Left forelimb (tissue), 1 donor: ENCODE data around the gene SPRED1.
"Not testable (repeated sequence)": the region's sequence is repeated elsewhere in the genome, so short reads cannot be mapped to it uniquely, and the experiment has no call there.

Experiments
- DNase-seq: peaks from one replicate; pipeline ENCODE4 v3.0.0-alpha.2; 2018; ENCODE audit warnings: low spot score

SPRED1 gene

DNA sequence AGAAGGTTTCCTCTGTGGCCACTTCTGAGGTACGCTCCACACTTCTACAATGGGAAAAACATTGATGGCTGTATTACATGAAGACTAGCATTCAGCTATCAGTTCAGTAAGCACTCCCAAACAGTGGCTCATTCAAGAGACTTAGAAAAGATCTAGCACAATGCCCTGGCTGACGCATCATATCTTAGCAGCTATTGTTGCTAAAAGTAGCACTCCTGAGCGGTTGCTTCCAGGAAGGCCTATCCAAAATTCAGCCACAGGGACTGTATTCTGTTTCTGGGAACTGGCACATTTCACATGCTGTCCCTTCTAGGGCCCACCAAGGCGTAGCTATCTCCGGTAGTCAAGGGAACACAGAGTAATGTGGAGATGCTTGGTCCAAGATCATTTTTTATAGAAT lies 21.2 kb upstream of the SPRED1 start:
- no peak for DNase-seq

DNA sequence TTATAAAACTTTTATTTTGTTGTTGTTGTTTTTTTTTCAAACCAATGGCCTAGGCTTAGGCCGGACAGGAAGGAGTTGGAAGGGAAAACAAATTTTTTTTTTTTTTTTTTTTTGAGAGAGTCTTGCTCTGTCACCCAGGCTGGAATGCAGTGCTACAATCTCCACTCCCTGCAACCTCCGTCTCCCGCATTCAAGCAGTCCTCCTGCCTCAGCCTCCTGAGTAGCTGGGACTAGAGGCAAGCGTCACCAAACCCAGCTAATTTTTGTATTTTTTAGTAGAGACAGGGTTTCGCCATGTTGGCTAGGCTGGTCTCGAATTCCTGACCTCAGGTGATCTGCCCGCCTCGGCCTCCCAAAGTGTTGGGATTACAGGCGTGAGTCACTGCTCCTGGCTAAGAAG lies 15.6 kb upstream of the SPRED1 start:
- DNase-seq = not testable (repeated sequence)

GRCh38 chr15:38238311-38238710 lies 14.3 kb upstream of the SPRED1 start:
- DNase-seq = no peak

DNA sequence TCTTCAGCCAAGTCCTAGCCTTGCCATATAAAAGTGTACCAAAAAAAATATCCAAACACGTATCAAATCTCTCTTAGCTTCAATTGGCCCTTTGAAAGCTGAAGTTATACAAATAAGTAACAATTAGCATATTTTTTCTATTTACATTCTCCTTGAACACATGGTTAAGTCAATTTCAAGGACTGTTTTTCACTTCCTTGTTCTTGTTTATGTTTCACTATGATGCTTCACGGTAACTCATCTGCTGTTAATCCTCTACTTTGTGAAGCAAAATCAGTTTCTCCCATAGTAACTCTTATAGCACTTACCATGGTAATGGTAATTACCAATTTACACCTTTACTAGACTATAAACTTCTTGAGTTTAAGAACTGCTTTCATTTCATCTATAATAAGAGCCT lies 10.6 kb upstream of the SPRED1 start:
- no peak for DNase-seq

GRCh38 chr15:38243278-38244055 lies 9.2 kb upstream of the SPRED1 start:
- no peak for DNase-seq

DNA sequence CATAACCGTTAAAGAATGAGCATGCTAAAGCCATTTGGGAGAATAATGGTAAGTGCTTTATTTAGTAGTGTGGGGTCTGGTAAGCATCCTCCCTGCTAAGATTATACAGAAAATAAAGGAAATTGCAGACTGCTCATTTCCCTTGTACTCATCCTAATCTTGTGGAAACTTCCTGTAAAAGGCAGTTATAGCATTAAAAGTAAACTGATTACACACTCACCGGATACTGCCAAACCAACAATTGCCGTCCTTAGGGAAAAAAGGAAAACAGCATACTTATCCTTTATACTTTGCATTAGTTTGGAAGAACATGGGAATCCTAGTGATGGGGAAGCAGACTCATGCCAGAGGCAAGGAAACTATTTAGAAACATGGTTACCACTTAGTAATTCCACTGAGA lies 5.3 kb upstream of the SPRED1 start:
- no peak for DNase-seq

DNA sequence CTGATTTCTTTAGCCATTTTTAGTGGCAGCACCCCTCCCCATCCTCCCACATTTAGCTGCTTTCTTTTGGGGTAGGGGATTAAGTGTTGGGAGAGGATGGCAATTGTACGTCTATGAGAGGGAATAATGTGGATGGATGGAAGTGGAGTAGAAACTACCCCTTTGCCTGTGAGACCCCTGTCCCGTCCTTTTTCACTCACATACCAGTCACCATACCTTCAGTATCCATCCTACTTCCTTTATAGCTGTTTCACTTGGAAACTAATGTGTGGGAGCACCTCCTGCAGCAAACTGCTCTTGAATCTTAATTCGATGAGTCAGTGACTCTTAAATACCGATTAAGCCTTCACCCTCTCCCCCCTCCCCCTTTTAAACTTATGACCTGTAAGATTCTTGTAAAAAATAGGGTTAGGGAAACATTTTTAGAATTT lies 730 bp downstream of the SPRED1 start:
- no peak for DNase-seq

DNA sequence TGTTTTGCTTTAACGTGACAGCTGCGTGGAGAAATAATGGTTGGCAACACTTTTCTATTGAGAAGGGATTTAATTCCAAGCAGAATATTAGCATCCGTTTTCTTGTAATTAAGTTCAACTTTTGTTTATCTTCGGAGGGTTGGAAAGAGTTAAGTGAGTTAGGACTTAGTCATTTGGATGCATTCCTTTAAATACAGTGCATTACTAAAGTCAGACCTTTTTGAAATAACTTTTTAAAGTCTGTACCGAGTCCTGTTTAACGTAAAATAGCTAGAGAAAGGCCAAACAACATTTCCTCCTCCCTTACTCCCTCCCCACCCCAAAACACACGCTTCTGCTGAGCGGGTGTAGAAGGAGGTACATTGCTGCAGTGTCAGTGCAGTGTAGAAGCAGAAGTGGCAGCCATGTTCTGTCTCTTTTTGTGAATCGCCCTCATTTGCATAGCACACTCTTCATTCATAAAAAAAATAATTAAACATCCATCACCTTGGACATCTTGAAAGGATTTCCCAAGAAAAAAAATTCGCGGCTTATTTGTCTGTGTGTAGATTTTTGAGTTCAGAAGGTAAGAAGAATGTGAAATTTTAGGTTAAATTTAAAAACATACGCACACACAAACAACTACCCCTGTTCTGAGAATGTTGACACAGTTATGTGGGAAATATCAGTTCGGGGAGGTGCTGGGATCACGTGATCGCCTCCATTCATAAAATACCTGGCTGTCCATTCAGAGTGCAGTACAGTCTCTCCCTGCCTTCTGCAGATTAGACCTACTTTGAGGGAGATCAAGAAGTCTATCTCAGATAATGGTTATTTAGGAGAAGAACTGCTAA lies 1.6 kb downstream of the SPRED1 start:
- no peak for DNase-seq

GRCh38 chr15:38255690-38256089 lies 3.1 kb downstream of the SPRED1 start:
- DNase-seq = no peak

DNA sequence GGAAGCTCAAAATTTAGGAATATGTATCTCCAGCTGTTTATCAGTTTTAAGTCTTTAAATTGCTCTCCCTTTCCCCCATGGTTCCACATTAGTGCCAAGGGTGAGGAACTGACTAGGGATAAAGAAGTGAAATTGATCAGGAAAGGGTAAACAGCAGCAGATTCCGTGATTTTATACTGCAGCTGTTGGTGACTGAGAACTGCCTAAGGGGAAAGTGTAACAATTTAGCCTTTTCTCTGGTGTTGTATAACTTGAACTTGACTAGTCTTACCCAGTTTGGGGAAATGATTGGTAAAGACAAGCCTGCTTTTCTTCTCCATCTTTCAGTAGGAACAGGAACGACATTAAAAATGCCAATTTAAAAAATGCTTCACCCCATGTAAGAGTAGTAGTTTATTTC lies 5.0 kb downstream of the SPRED1 start:
- DNase-seq = no peak

- no peak for DNase-seq
These were observed 6.5 kb downstream of the SPRED1 start for GRCh38 chr15:38259134-38259533.

GRCh38 chr15:38260077-38260476 lies 7.4 kb downstream of the SPRED1 start:
- DNase-seq = no peak

DNA sequence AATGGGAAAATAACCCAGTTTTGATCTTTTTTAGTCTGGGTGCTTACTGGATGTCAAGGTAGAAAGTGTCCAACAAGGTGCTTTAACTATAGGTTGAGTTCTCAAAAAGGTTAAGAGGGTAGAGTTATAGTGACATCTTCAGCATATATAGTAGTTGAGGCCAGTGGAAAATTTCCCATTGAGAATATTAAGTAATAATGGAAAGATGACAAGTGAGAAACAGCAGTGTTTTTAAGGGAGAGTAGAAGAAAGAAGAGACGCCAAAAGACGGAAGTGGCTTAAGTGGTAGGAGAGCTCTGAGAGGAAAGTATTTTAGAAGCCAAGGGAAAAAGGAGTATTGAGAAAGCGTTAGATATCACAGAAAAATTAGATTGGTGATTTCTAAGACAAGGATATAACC lies 10.6 kb downstream of the SPRED1 start:
- no peak for DNase-seq

DNA sequence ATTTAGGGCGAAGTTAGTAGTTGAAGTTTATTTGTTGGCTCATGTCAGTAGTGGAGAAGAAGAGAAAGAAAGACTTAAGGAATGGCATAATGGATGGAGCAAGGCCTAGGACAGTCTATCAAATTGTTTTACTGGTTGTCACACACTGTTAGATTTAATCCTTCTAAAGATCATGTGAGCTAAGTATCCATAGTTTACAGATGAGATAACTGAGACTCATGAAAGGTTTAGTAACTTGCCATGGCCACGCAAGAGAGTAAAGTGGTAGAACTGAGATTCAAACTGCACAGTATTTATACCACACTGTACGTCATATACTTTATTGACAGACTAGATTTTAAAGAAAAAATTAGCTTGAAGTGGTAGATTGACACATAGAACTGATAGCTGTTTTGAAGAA lies 11.4 kb downstream of the SPRED1 start:
- DNase-seq = no peak

DNA sequence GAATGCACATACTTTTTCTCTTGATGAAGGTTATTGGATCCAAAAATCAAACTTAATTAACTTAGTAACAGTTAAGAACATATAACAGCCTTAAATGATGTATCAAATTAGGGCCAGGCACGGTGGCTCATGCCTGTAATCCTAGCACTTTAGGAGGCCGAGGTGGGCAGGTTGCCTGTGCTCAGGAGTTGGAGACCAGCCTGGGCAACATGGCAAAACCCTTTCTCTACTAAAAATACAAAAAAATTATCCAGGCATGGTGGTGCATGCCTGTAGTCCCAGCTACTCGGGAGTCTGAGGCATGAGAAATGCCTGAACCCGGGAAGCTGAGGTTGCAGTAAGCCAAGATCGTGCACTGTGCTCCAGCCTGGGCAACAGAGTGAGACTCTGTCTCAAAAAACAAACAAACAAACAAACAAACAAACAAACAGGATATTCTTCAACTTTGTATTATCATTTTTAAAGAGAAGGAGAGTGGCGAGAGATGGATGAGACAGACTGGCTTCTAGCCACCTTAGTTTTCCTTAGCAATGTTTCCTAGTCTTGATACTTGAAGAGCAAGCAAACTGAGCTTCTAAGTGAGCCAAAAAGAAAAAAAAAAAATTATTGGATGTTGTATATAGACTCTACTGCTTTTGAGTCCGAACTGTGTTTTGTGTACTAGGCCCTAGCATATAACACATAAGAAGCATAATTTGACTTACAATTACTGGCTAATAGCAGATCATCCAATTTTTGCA lies 13.8 kb downstream of the SPRED1 start:
- DNase-seq = no peak

DNA sequence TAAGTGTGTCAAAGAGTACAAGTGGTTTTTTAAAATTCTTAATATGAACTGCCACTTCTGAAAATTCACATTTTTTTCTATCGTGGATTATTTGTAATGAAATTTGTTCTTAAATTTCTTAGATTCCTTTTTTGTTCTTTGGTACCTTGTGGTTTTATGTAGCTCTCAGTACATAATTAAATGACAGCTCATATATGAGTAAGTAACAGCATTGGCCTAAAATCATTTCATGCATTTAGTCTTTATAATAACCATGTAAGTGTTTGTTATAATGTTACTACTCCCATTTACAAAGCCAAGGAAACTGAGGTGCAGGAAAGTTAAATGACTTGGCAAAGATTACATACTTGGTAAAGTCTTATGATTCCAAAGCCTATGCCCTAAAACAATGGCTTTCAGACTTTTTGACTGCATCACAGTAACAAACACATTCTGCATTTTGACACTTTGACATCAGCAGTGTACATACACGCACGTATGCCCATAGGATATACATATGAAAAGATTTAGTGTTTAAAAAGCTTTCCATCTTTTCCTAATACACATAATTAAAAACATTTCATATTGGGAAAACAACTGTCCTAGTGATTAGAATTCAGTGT lies 14.9 kb downstream of the SPRED1 start:
- no peak for DNase-seq

DNA sequence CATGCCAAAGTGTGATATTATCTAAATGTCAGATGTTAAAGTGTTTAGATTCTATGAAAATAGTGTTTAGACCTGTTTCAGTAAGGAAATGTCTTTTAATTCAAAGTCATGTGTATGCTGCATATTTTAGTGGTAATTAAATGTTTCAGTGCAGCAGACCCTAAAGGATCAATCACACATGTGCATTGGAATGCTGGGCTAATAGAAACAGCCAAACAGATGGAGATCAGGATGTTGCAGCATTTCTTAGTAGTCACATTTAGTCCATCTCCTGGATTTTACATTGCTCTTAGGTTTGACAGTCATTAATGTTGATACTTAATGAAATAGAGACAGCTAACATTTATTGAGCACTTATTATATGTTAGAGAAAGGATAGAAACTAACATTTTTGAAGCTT lies 18.5 kb downstream of the SPRED1 start:
- no peak for DNase-seq

GRCh38 chr15:38271895-38272294 lies 19.3 kb downstream of the SPRED1 start:
- DNase-seq = no peak

- DNase-seq = not testable (repeated sequence)
These were observed 19.8 kb downstream of the SPRED1 start for GRCh38 chr15:38272431-38272830.

DNA sequence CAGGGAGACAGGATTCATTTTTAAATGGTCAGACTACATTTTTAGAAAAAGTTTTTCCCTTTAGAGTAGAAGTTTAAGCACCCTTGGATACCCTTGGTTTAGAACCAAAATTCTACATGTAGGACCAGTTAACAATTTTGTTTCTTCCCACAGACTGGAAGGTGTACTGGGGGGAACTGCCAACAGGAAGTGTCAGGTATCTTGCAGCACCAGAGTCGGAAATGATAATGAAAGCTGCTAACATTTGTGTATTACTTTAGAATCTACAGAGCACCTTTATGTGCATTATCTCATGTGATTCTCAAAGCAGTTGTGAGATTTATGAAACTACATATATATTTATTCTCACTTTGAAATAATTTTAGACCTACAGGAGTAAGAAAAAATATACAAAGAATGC lies 21.5 kb downstream of the SPRED1 start:
- DNase-seq = no peak

DNA sequence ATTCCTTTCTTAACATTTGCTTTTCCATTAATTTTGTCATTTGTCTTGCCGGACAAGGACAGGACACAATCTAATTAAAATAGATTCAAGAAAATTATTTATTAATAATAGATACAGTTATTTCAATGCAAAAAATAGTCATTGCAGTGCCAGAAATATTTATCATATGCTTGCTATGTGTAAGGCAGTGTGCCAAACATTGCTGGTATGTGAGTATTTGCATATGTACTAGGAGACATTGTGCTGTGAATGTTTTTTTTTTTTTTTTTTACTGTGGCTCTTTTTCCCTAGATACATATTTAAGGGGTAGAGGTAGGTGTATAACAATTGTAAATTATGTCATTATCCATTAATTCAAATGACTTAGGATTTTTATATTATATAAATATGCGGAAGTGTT lies 23.3 kb downstream of the SPRED1 start:
- no peak for DNase-seq

DNA sequence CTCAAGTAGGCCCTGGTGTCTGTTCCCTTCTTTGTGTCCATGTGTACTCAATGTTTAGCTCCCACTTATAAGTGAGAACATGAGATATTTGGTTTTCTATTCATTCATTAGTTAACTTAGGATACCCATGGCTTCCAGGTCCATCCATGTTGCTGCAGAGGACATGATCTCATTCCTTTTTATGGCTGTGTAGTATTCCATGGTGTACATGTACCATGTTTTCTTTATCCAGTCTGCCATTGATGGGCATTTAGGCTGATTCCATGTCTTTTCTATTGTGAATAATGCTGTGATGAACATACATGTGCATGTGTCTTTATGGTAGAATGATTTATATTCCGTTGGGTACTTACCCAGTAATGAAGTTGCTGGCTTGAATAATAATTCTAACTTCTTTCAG lies 24.6 kb downstream of the SPRED1 start:
- DNase-seq = not testable (repeated sequence)
